GM19240 (cell line): ENCODE measurements around the gene ZMYND15.

ENCODE experiments used
- DNase-seq: peaks from one replicate; pipeline ENCODE4 v3.0.0; 2011; ENCODE audit warnings: low spot score; ENCODE audit not compliant: insufficient read length

The ZMYND15 gene

DNA sequence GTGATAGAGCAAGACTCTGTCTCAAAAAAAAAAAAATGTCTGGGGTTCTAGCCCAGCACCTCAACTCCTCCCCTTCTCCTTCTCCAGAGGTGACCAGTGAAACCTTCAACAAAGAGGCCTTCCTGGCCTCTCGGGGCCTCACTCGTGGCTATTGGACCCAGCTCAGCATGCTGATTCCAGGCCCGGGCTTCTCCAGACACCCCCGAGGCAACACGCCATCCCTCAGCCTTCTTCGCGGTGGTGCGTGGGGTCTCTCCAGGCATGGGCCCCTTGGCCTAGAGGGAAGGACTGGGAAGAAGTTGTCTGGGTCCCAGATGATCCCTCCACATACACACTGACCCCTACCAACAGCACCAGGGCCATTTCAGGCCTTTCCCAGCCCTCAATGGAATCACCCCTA is 3.6 kb downstream of the ZMYND15 start:
- DNase-seq = no peak

DNA sequence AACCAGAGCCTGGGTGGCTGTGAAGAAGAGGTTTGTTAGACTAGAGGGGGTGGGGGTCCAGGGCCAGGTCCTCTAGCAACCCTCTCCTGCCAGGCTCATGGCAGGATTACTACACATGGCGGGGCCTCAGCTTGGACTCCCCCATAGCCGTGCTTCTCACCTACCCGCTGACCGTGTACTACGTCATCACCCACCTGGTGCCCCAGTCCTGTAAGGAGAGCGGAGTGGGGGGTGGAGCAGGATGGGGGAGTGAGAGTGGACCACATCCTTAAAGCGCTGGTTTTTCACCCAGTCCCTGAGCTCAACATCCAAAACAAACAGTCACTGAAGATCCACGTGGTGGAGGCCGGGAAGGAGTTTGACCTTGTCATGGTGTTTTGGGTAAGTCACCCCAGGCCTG is 4.3 kb downstream of the ZMYND15 start:
- DNase-seq = no peak

- DNase-seq = no peak
Observed at GRCh38 chr17:4744999-4745969, 5.7 kb downstream of the ZMYND15 start.

DNA sequence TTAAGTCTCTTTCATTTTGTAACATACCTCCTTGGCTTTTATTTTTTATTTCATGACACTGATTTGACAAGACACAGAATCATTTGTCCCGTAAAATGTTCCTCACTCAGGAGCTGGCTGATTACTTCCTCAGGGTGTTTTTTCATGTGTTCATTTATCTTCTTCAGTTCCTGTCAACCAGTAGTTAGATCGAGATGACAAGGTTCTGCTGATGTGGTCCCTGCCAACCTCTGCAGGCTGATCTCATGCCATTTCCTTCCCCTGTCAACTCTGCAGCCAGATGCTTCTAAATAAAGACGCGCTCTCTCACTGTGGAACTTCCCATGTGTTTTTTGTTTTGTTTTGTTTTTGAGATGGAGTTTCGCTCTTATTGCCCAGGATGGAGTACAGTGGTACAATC is 8.2 kb downstream of the ZMYND15 start:
- DNase-seq = no peak

DNA sequence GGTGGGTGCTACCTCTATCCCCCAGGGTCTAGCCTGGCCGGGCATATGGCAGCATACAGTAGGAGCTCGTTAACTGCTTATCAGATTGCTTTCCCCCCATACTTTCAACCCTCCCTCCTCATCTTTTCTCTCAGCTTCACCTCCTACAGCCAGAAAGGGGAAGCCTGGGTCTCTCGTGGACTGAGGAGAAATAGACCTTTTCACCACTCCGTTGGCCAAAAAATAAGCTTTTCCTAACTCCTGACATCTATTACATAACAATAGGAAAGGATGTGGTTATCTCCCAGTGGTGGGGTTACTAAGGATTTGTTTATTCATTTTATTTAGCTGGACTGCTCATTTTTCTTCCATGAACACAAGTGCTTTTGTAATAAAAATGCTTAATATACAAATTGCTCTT is 9.1 kb downstream of the ZMYND15 start:
- no peak for DNase-seq

- no peak for DNase-seq
Observed at GRCh38 chr17:4750606-4751005, 11.0 kb downstream of the ZMYND15 start.

DNA sequence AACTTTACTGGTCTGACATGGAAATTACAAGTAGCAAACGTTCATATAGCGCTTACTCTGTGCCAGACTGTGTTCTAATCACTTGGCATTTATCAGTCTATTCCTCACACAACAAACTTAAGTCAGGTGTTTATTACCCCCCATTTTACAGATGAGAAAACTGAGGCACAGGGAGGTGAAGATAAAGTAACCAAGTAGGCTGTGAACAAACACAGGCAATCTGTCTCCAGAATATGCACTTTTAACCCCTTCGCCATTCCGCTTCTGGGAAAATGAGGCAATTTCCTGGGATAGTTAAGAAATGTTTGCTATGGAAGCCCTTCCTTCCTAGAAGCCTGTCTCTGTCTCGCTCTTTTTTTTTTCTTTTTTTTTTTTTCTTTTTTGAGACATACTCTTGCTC is 12.3 kb downstream of the ZMYND15 start:
- no peak for DNase-seq

- no peak for DNase-seq
Observed at GRCh38 chr17:4753392-4753791, 13.8 kb downstream of the ZMYND15 start.

- no peak for DNase-seq
Observed at GRCh38 chr17:4759776-4760236, 20.2 kb downstream of the ZMYND15 start.

- no peak for DNase-seq
Observed at GRCh38 chr17:4764595-4764994, 25.0 kb downstream of the ZMYND15 start.

GRCh38 chr17:4766201-4766600 is 26.6 kb downstream of the ZMYND15 start:
- no peak for DNase-seq

- DNase-seq = no peak
Observed at GRCh38 chr17:4766723-4767122, 27.1 kb downstream of the ZMYND15 start.

DNA sequence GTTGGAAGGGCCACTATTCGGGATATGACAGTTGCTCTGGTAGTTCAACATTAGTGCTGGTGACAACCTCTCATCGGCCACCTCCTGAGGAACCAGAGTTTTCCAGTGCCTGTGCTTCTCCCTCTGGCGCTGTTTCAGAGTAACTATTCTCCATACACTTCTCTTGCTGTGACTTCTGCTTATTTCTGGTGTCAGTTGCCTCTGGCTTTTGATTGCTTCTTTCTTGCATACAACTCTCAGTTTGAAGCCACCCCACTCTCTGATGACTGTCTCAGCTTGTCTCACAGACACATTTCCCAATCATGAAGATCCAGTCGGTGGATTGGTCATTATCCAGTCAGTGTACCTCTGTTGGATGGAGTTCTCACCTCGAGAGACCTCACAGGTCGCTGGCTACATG is 28.7 kb downstream of the ZMYND15 start:
- no peak for DNase-seq

GRCh38 chr17:4769628-4770027 is 30.0 kb downstream of the ZMYND15 start:
- no peak for DNase-seq

DNA sequence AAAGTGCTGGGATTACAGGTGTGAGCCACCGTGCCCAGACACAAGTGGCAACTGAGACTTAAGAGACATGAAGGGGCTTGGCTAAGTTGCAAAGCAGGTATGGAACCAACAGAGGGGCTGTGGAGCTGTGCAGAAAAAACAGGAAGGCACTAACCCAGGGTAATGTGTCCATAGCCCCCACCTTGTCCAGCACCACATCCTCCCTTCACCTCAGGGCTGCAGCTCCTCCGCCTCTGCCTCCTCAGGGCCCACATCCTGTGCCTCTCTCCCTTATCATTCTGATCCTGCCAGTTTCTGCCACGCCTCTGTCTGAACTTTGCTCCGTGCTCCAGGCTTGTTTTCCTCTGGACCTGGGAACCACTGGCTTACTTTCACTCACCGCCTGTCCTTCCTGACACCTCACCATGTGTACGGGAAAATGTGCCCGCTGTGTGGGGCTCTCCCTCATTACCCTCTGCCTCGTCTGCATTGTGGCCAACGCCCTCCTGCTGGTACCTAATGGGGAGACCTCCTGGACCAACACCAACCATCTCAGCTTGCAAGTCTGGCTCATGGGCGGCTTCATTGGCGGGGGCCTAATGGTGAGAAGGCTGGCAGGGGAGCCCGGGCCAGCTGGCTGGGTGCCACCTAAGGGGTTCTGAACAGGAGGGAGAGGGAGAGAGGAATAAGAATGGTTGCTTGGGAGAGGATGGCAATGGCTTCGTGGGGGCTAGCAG is 32.0 kb downstream of the ZMYND15 start, which contains the start of gene TM4SF5:
Gene TM4SF5 (plus strand): TSS at position 368 of the 716 bp plus-strand sequence. CDS start 37 bp downstream, at position 405.
- no peak for DNase-seq

GRCh38 chr17:4772235-4772613 is 32.6 kb downstream of the ZMYND15 start:
- DNase-seq = no peak

GRCh38 chr17:4777969-4778760 is 38.5 kb downstream of the ZMYND15 start:
- no peak for DNase-seq

GRCh38 chr17:4780325-4780955 is 40.8 kb downstream of the ZMYND15 start:
- DNase-seq = no peak

DNA sequence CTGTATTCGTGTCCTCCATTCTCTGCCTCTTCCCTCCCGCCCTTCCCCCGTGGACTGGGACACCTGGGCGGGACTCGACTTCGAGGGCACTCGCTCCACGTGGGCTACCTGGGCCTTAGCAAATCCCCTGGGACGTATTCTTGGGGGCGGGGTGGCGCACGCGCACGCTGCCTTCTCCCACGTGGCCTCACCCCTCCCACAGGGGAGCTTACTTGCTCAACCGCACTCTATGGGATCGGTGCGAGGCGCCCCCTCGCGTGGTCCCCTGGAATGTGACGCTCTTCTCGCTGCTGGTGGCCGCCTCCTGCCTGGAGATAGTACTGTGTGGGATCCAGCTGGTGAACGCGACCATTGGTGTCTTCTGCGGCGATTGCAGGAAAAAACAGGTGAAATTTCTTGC is 43.0 kb downstream of the ZMYND15 start:
- no peak for DNase-seq

DNA sequence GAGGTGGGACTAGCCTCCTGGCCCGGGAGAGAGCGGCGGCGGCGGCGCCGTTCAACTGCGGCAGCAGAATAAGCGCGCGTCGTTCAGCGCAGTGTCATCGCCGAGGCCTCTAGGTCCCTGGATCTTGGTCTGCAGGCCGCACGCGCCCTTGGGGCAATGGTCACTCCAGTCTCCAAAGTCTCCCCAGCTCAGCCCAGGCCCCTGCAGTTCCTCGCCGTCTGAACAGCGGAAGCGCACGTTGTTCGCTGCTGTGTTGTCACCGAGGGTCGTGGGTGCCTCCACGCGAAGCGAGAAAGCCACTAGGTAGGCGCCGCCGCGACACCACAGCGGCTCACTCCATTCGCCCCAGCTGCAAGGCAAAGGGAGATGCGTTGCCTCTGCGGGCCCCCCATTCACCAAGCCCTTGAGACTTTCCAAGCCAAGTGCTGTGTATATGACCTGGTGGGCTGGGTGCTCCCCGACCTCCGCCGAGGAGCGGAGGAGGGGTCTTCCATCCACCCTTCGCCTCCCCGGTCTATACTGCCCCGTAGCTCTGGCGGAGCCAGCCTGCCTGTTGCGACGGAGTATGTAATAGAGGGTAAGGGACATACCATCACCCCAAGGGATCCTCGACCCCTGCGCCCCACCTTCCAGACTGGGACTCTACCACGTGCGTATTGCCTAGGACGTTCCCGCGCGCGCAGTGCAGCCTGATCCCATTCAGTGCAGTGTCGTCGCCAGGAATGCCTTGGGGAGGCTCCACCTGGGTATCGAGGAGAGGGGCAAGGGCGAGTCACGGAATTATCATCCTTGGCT is 45.9 kb downstream of the ZMYND15 start:
- no peak for DNase-seq
